K562 (cell line): Measurements from ENCODE around the gene CAPN10. TPM values are rescaled to one million over a fixed set of nuclear protein-coding genes. Genes with fewer than 3 reads are reported as not detected.

Experiments used
- ATAC-seq: fragments of 200-7000 bp; cut with Tn5 transposase; 3 replicates; pipeline ENCODE4 v1.9.1; 2020; ENCODE audit warnings: moderate library complexity
- BruUV-seq: library from RNA; stranded (reverse); fragments of 400-500 nt; replicated peaks from 2 replicates; lab custom pipeline; 2021; lab: Mats Ljungman, UMichigan
- CTCF ChIA-PET: fragments of 300-600 bp; formaldehyde crosslinking; extraction: SDS; loops from one replicate; lab custom pipeline; 2021; ENCODE audit warnings: low intra/inter-chr PET ratio; lab: Yijun Ruan, JAX
- POLR2A ChIA-PET: fragments of 300-600, 350-650 bp; sonication (Branson Sonifier 250); formaldehyde crosslinking; extraction: SDS; loops from one replicate; lab custom pipeline; 2021; ENCODE audit warnings: antibody characterized with exemption, inconsistent platforms; lab: Yijun Ruan, JAX
- DNase-seq, 4 experiments: peaks; one replicate each; pipeline versions ENCODE4 v3.0.0 to v3.0.0-alpha.2; 2011 to 2018; ENCODE audit warnings: low spot score in 3 of 4, mixed read lengths in 3 of 4; ENCODE audit errors: extremely low read depth in 1 of 4
- FAIRE-seq: peaks from 2 replicates; lab custom pipeline; 2011; peaks lifted over from hg19 to GRCh38; lab: Jason Lieb, UNC
- H2AFZ ChIP-seq: 2 replicates; pipeline ENCODE4 v1.6.0; 2011; ENCODE audit warnings: low read depth, low read length, control low read depth, inconsistent platforms
- H3K27ac ChIP-seq: fragments of 200-600 bp; 3 replicates; pipeline ENCODE4 v1.8.0; 2011; ENCODE audit warnings: low read depth, mild to moderate bottlenecking, control low read depth, inconsistent platforms, low read length, moderate library complexity, mixed read lengths; ENCODE audit errors: extremely low read depth
- H3K27me3 ChIP-seq, 2 experiments: fragments of 300-600 bp in 1 of 2; 2 replicates in 1 of 2; 3 replicates in 1 of 2; pipeline versions ENCODE4 v1.6.0 to v1.8.0; 2011; ENCODE audit warnings: inconsistent platforms in 2 of 2, low read length in 2 of 2, mild to moderate bottlenecking in 1 of 2, mixed read lengths in 1 of 2, moderate library complexity in 1 of 2; ENCODE audit not compliant: control insufficient read depth in 2 of 2, insufficient read depth in 2 of 2
- H3K36me3 ChIP-seq: fragments of 300-600 bp; 3 replicates; pipeline ENCODE4 v1.8.0; 2011; ENCODE audit warnings: mild to moderate bottlenecking, low read length, inconsistent platforms; ENCODE audit not compliant: control insufficient read depth, insufficient read depth
- H3K4me1 ChIP-seq, 2 experiments: fragments of 200-600 bp in 1 of 2; replicated peaks in 1 of 2; 2 replicates in 1 of 2; 3 replicates in 1 of 2; pipeline versions ENCODE4 v1.5.1 to v1.8.0; 2011; ENCODE audit warnings: inconsistent platforms in 2 of 2, low read length in 2 of 2, mild to moderate bottlenecking in 1 of 2, mixed read lengths in 1 of 2, moderate library complexity in 1 of 2; ENCODE audit not compliant: control insufficient read depth in 2 of 2, insufficient read depth in 2 of 2
- H3K4me2 ChIP-seq: 2 replicates; pipeline ENCODE4 v1.6.1; 2011; ENCODE audit warnings: low read length, control low read depth, inconsistent platforms, mixed read lengths; ENCODE audit not compliant: insufficient read depth
- H3K4me3 ChIP-seq: fragments of 200-600 bp; sonication (generic), shearing (Covaris generic); 2 replicates; pipeline ENCODE4 v1.5.1; 2016; ENCODE audit warnings: control low read depth, inconsistent platforms
- H3K79me2 ChIP-seq: fragments of 200-600 bp; 3 replicates; pipeline ENCODE4 v1.8.0; 2011; ENCODE audit warnings: low read length, inconsistent platforms; ENCODE audit not compliant: control insufficient read depth, insufficient read depth
- H3K9ac ChIP-seq, 2 experiments: 2 replicates each; pipeline versions ENCODE4 v1.6.0 to v1.6.1; 2011; ENCODE audit warnings: low read depth in 2 of 2, low read length in 2 of 2, control low read depth in 1 of 2, inconsistent platforms in 1 of 2, mild to moderate bottlenecking in 1 of 2, mixed read lengths in 1 of 2; ENCODE audit not compliant: insufficient read depth in 1 of 2
- H3K9me1 ChIP-seq: one replicate; pipeline ENCODE4 v1.6.0; 2011; ENCODE audit warnings: inconsistent platforms, mild to moderate bottlenecking, low read length, moderate library complexity; ENCODE audit not compliant: control insufficient read depth, insufficient read depth
- H3K9me3 ChIP-seq: replicated peaks from 2 replicates; pipeline ENCODE4 v1.5.1; 2011; ENCODE audit warnings: low read depth, low read length, inconsistent platforms; ENCODE audit not compliant: control insufficient read depth, insufficient read depth
- H4K20me1 ChIP-seq: replicated peaks from 2 replicates; pipeline ENCODE4 v1.6.1; 2011; ENCODE audit warnings: low read length, inconsistent platforms, mixed read lengths; ENCODE audit not compliant: control insufficient read depth, insufficient read depth
- MCM2 ChIP-seq: fragments of 450-650 bp; IDR thresholded peaks from 2 replicates; pipeline ENCODE4 v1.6.1; 2017; ENCODE audit warnings: low read depth, mild to moderate bottlenecking
- MYC ChIP-seq, 2 experiments: fragments of 250-450 bp in 1 of 2; sonication (Bioruptor Pico) in 1 of 2; IDR thresholded peaks; 2 replicates each; pipeline versions ENCODE4 v1.5.1 to v1.6.1; 2012 to 2021; ENCODE audit warnings: low read depth in 2 of 2, borderline replicate concordance in 1 of 2, improper control_type of control experiment in 1 of 2, low read length in 1 of 2, mild to moderate bottlenecking in 1 of 2, moderate library complexity in 1 of 2
- POLR2G ChIP-seq: fragments of 200-400 bp; formaldehyde crosslinking; IDR thresholded peaks from 2 replicates; pipeline ENCODE4 v1.6.1; 2017; ENCODE audit warnings: low read depth, mild to moderate bottlenecking, antibody characterized with exemption, low read length, moderate library complexity
- ZNF384 ChIP-seq: IDR thresholded peaks from 2 replicates; pipeline ENCODE4 v1.6.1; 2012; ENCODE audit warnings: low read depth, low read length, improper control_type of control experiment
- ZNF830 ChIP-seq: fragments of 250-450 bp; sonication (Bioruptor Pico); IDR thresholded peaks from 2 replicates; pipeline ENCODE4 v1.5.0; 2021; ENCODE audit warnings: mild to moderate bottlenecking
- ZSCAN32 ChIP-seq: fragments of 450-650 bp; formaldehyde crosslinking; IDR thresholded peaks from 2 replicates; pipeline ENCODE4 v1.4.0; 2020; ENCODE audit warnings: mild to moderate bottlenecking, moderate library complexity
- WGBS: fragments of 100-300 bp; shearing (Covaris generic); methylation state at CpG from one replicate; pipeline ENCODE4 v1.1.6; 2016; ENCODE audit warnings: low coverage, mixed read lengths; ENCODE audit not compliant: insufficient coverage; ENCODE audit errors: missing lambda C conversion rate; 5-methylcytosine and 5-hydroxymethylcytosine counted together
- in situ Hi-C: fragments of 300-500 bp; cut with MboI; formaldehyde crosslinking; loops from 4 replicates; pipeline ENCODE4 v1.15.0; 2018; ENCODE audit warnings: inconsistent platforms, mixed read lengths
- intact Hi-C: fragments of 100-400 bp; cut with micrococcal nuclease; formaldehyde crosslinking; loops from 2 replicates; pipeline ENCODE4 v1.14.2; 2022
- polyA plus RNA-seq, 8 experiments: library from polyadenylated mRNA; depleted of rRNA in 4 of 8; stranded (reverse) in 5 of 8; unstranded in 3 of 8; fragments of >200 nt; fragmentation: Nextera tagmentation in 2 of 8; fragmentation: Illumina TruSeq in 1 of 8; extraction: Ambion mirVana in 2 of 8; extraction: Trizol in 1 of 8; gene quantifications; 2 replicates each; pipeline versions ENCODE4 v1.2.1 to v1.2.3, GENCODE V29; 2011 to 2014; ENCODE audit warnings: inconsistent platforms in 1 of 8, missing spikeins in 1 of 8
- total RNA-seq, 7 experiments: library from RNA; depleted of rRNA in 6 of 7; stranded (reverse); fragments of >200 nt in 6 of 7; fragmentation: Illumina TruSeq in 2 of 7; extraction: Trizol in 2 of 7; gene quantifications; 2 replicates each; pipeline versions ENCODE4 v1.2.1 to v1.2.3, GENCODE V29; 2011 to 2021; ENCODE audit warnings: low replicate concordance in 1 of 7
- TF ChIP-seq, protein P1 (sequence below): fragments of 250-450 bp; sonication (Bioruptor Pico); IDR thresholded peaks from 2 replicates; pipeline ENCODE4 v1.8.0; 2021; ENCODE audit warnings: moderate library complexity, mild to moderate bottlenecking, inconsistent platforms
- TF ChIP-seq, protein P2 (sequence below): fragments of 450-650 bp; formaldehyde crosslinking; IDR thresholded peaks from 2 replicates; pipeline ENCODE4 v1.4.0; 2020; ENCODE audit warnings: mild to moderate bottlenecking, mixed read lengths
- TF ChIP-seq, protein P3 (sequence below): fragments of 250-450 bp; sonication (Bioruptor Pico); IDR thresholded peaks from 2 replicates; pipeline ENCODE4 v1.5.0; 2022; ENCODE audit warnings: mild to moderate bottlenecking

CAPN10 gene
- total and polyA plus RNA-seq, 9 of the 15 experiments (the other 6 are each of a cell fraction or from before 2014, with no cell fraction given): 0.08 to 26.1 (median 8.4) TPM

DNA sequence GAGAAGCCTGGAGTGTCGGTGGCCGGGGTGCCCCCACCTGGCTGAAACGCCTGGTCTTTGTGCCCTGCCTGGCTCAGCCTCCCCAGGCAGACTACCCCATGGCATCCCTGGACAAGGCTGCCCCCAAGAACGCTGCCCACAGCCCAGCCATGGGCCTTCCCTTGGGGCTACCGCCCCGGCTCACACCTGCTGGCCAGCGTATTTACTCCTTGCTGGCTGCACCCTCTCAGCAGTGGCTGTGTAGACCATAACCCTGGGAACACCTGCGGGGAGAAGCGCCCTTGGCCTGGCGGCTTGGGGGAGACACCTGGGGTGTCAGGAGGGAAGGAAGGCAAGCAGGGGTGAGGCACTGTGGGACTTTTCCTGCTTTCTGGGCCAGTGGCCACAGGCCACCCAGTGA is 17.3 kb downstream of the CAPN10 start:
- Histone ChIP-seq H3K9me3 (no peaks in the 10 kb centered on the region), H3K27me3 (no peaks in the 10 kb centered on the region), H3K36me3 (no peaks in the 10 kb centered on the region), H3K9ac (peak overlapping the region in 1 of 2 experiments; percentile 80; a peak in 2 of 4 replicates), H3K4me2 (no peak overlapping the region), H2AFZ (0 out of 2 replicates have a peak overlapping the region, but pooled peaks have one; percentile 9), H3K4me1 (peaks cover 4 to 29% of the 10 kb centered on the region in 2 experiments; a peak in 3 of 5 replicates), H3K4me3 (no peak overlapping the region), H4K20me1 (no peaks in the 10 kb centered on the region), H3K79me2 (no peaks in the 10 kb centered on the region), H3K9me1 (no peaks in the 10 kb centered on the region), H3K27ac (no peak overlapping the region)
- FAIRE-seq (no peak), ATAC-seq (peak; percentile 18), DNase-seq (no peak)
- 67% methylated on average over 1 of the region's 10 CpGs for WGBS
- in situ Hi-C loops (no loop called here), intact Hi-C loops (loop anchor here (1.0 kb wide), 1 partner anchor 38 kb away; no protein-coding TSS in a partner anchor)
- BruUV-seq: no TSS peak
- TF ChIP-seq POLR2G (peak; percentile 16; the same call in 1 of the 2 replicates), MYC (IDR thresholded peaks at IDR 0.05; ENCODE audit: low read depth, low read length) (no peak), MYC (CRISPR knock-in tag; IDR thresholded peaks at IDR 0.05; ENCODE audit: borderline replicate concordance, low read depth) (no peak)
- ChIA-PET CTCF (no interaction called here), POLR2A (interaction anchor here (0.6 to 0.7 kb wide), 3 partner anchors 41 to 1323 kb away, joined by 3 to 4 read pairs (median 3); no protein-coding TSS in a partner anchor)

DNA sequence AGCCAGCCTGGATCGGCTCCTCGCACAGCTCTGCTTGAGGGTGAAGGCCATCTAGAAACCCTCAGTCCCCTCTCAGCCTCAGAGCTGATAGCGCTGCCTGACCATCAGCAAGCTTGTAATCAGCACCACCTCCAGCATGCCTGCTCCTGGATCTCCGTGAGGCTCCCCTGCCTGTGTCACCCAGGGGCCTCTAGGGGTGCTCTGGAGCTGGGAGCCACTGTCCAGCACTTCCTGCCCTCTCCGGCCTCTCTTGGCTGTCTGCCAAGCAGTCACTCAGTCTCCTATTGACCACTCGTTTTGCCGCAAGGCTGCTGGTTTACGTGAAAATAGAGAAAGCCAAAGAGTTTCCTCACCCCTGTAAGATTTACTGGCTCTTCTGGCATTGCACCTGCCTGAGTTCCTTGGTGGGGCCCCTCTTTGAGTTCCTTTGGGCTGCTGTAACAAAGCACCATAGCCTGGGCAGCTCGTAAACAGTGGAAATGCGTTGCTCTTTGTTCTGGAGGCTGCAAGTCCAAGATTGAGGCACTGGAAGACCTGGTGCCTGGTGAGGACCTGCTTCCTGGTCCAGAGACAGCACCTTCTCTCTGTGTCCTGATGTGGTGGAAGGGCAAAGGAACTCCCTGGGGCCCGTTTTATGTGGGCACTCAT is 17.9 kb downstream of the CAPN10 start:
- ATAC-seq: peak; percentile 100
- CTCF ChIA-PET: no interaction called here
- FAIRE-seq: peak; percentile 95
- H3K27me3 ChIP-seq: no peaks in the 10 kb centered on the region
- BruUV-seq: no TSS peak
- H3K4me1 ChIP-seq: peaks cover 4 to 29% of the 10 kb centered on the region in 2 experiments; a peak in 3 of 5 replicates
- H3K36me3 ChIP-seq: no peaks in the 10 kb centered on the region
- H3K9ac ChIP-seq: peak overlapping the region; percentile 26 to 80; a peak in 2 of 4 replicates
- H3K27ac ChIP-seq: peak overlapping the region; percentile 42; the same call in 1 of the 3 replicates
- peak; percentile 88 to 93 (median 90) for DNase-seq
- H3K9me3 ChIP-seq: no peaks in the 10 kb centered on the region
- 10% methylated on average over 9 of the region's 11 CpGs for WGBS
- no peaks in the 10 kb centered on the region for H3K79me2 ChIP-seq
- peak overlapping the region; percentile 50 for H3K4me2 ChIP-seq
- peak overlapping the region; percentile 84 for H2AFZ ChIP-seq
- no peaks in the 10 kb centered on the region for H4K20me1 ChIP-seq
- H3K4me3 ChIP-seq: no peak overlapping the region
- POLR2A ChIA-PET: interaction anchor here (0.6 to 0.7 kb wide), 5 partner anchors 42 to 1323 kb away, joined by 3 to 4 read pairs (median 3); no protein-coding TSS in a partner anchor
- intact Hi-C loops: loop anchor here (1.0 kb wide), 1 partner anchor 38 kb away; no protein-coding TSS in a partner anchor
- in situ Hi-C loops: no loop called here
- H3K9me1 ChIP-seq: no peaks in the 10 kb centered on the region
- TF ChIP-seq, protein P1, sequence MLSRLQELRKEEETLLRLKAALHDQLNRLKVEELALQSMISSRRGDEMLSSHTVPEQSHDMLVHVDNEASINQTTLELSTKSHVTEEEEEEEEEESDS (CRISPR knock-in tag): no peak
- TF ChIP-seq, protein P2, sequence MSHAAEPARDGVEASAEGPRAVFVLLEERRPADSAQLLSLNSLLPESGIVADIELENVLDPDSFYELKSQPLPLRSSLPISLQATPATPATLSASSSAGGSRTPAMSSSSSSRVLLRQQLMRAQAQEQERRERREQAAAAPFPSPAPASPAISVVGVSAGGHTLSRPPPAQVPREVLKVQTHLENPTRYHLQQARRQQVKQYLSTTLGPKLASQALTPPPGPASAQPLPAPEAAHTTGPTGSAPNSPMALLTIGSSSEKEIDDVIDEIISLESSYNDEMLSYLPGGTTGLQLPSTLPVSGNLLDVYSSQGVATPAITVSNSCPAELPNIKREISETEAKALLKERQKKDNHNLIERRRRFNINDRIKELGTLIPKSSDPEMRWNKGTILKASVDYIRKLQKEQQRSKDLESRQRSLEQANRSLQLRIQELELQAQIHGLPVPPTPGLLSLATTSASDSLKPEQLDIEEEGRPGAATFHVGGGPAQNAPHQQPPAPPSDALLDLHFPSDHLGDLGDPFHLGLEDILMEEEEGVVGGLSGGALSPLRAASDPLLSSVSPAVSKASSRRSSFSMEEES (CRISPR knock-in tag): no peak
- TF ChIP-seq, protein P3, sequence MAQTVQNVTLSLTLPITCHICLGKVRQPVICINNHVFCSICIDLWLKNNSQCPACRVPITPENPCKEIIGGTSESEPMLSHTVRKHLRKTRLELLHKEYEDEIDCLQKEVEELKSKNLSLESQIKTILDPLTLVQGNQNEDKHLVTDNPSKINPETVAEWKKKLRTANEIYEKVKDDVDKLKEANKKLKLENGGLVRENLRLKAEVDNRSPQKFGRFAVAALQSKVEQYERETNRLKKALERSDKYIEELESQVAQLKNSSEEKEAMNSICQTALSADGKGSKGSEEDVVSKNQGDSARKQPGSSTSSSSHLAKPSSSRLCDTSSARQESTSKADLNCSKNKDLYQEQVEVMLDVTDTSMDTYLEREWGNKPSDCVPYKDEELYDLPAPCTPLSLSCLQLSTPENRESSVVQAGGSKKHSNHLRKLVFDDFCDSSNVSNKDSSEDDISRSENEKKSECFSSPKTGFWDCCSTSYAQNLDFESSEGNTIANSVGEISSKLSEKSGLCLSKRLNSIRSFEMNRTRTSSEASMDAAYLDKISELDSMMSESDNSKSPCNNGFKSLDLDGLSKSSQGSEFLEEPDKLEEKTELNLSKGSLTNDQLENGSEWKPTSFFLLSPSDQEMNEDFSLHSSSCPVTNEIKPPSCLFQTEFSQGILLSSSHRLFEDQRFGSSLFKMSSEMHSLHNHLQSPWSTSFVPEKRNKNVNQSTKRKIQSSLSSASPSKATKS (CRISPR knock-in tag): no peak
- no peak for TF ChIP-seq MCM2
- TF ChIP-seq ZNF830 (CRISPR knock-in tag): no peak
- no peak for TF ChIP-seq ZNF384
- TF ChIP-seq ZSCAN32: no peak
